Inflammatory macrophage treated with lipopolysaccharide for 4 hours (primary cell): ENCODE measurements around the gene ATP6V1F.

Experiments used
- DNase-seq: peaks from one replicate; pipeline ENCODE4 v3.0.0-alpha.2; 2020

ATP6V1F gene

DNA sequence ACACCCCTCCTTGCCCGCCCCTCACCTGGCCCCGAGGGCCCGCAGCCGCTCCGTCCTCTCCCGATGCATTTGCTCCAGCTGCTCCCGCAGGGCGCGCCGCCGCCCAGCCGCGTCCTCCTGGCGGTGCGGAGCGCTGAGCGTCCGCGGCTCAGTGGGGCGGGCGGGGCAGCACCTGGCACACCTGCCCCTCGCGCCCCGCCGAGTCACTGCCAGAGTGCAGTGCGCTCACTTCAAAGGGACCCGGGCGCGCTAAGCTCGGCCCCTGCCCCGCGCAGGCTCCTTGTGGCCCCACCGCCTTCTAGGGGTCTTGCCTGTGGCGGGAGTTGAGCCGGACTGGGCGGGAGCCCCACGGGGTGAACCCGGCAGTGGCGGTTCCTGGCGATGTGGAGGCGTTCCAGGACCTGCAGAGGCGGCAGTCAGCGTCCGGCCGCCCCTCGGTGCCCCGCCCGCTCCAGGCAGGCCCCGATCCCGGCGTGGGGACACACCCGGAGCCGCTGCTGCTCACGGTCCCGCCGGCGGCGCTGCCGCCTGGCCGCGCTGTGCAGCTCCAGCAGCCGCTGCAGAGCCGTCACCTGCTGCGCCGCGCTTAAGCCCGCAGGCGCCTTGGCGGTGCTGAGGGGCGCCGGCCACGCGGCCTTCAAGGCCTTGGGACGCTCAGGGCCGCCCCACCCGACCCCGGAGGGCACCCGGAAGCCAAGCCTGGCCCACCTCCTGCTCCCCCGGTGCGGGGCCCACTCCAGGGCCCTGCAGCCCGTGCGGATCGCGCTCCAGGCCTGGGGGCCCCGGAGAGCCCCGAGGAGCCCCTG lies 6.7 kb downstream of the ATP6V1F start:
- peak; percentile 27 for DNase-seq

DNA sequence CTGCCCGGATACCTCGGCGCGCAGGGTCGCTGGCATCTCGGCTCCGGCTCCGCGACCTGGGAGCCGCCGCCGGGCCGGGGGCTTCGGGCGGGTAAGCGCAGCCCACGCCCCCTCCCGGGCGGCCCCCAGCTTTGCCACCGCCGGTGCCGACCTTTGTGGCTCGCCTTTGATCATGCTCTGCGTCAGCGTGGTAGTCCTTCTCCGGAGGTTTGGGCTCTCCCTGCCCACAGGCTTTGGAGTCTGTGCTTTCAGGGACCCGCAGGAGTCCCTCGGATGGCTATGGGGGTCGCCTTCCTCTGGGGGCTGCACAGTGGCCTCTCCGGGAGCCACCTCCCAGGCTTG lies 7.3 kb downstream of the ATP6V1F start:
- DNase-seq, result no peak

DNA sequence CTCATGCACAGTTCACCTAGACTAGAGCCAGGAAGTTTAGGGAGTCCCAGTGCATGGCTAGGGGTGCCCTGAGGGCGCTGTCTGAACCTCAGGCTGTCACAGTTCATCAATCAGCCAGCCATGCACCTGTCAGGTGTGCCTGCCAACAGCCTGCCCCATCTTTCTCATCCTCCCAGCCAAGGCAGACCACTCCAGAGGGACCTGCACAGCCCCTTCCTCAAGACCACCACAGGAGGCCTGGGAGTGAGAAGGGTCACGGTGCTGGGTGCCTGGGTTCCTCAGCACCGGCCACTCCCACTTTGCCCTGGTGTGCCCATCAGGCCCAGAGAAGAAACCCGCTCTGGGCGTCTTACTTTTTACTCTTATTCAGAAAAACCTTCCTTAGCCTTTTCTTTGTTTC lies 8.4 kb downstream of the ATP6V1F start:
- no peak for DNase-seq

DNA sequence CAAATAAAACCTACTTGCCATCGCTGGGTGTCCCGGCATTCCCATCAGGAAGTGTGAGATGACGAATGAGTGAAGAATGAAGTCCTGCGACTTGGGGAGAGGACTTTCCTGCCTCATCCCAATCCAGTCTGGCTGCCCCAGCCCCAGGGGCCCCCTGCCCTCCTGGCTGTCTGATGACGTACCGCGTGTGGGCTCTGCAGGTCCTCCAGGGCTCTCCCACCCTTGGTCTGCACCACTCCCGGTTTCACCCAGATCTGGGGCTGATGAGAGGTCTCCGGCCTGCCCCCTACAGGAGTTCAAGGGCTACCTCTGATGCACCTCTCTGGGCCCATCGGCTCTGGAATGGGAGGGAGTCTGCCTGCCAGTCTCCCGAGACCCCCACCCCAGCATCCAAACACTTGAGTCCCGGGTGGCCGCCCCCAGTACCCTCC lies 9.8 kb downstream of the ATP6V1F start:
- DNase-seq, result no peak

DNA sequence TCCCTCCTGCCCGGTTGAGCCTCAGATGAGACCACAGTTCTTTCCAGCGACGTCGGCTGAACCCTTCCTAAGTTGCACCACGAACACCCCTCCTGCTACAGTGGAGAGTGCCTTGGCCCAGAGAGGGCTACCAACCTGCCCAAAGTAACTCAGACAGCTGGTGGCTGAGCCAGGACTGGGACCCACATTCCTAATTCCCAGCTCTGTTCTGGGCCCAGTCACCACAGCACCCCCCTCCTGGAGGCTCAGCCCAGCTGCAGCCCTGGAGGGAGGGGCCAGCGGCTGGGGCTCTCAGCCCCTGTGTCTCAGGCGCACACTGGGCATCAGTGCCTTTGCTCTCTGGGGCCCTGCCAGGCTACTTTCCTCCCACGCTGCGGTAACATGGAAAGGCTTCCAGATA lies 10.6 kb downstream of the ATP6V1F start:
- DNase-seq, result no peak

DNA sequence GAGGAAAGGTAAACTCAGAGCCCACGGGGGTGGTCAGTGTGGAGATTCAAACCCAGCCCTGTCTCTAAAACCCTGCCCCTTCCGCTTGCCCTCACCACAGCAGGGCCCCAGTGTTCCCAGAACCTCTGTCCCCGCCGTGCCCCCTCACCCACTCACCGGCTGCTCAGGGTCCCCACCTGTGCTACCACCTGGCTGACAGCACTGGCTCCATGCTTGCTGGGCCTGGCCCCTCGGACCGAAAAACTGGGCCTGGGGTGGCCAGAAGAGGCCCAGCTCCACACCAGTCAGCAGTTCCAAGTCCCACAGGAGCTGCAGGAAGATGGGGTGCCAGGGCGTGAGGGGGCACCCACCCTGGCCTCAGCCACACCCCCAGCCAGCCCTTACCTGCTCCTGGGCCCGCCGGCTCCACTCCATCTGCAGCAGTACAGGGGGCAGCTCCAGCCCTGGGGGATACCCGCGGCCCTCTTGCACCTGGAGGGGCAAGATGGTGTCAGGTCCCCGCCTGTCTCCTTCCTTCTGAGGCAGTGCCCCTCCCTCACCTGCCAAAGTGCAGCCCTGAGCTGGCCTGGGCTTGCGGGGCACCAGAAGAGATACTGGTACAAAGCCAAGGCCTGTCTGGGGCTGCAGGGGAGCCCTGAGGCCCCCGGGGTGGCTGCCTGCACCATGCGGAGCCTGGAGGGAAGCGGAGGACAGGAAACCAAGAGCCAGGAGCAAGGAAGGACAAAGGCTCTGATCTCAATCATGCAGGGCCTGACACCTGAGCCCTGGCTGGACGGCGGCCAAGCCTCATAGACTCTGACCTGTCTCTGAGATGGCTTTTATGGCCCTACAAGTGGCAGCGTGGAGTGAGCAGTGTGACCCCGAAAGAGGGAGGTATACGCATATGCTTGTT lies 11.7 kb downstream of the ATP6V1F start:
- DNase-seq, result no peak

DNA sequence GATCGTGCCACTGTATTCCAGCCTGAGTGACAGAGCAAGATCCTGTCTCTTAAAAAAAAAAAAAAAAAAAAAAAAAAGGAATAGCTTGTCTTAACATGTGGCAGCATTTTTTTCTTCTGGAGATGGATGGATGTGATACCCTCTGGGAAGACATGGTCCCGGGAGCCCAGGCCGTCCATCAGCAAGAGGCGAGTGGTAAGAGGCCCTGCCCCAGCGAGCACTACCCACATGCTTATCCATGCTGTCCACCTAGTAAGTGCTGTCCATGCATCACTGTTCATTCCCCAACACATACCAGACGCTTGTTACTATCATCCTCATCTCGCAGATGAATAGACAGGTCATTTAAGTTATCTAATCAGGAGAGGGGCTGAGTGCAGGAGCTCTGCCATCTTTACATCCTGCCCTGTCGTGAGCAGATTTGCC lies 12.9 kb downstream of the ATP6V1F start:
- DNase-seq, result no peak

DNA sequence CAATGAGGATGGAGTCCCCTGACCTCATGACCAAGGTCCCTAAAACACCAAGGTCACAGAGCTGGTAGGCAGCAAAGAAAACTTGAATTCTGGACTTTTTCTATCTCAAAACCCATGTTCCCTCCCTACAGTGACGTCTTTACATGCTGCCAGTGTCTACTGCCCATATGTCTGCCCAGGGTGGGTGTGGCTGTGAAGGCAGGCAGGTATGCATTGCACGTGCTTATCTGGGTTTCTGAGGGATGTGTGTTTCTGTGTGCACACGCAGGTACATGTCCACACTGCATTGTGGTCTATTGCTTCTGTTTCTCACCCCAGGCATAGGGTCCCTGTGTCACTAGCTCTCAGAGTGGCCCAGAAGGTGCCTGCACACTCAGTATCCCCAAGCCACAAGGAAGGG lies 13.5 kb downstream of the ATP6V1F start:
- DNase-seq, result no peak

DNA sequence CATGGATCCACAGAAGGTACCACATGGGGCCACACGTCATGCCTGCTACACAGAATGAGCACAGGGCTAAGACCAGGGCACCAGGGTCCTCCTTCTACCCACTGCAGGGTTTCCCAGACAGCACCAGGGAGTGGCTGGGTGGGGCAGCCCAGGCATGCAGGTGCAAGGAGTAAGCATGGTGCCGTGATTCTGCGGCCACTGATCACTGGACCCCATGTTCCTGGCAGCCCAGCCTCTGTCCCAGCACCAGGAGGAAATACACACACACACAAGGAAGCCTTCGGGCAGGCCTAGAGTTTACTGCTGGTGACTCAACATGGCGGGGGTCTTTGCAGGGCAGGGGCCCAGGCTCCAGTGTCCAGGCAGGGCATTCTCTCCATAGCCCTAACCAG lies 13.9 kb downstream of the ATP6V1F start:
- DNase-seq, result no peak

DNA sequence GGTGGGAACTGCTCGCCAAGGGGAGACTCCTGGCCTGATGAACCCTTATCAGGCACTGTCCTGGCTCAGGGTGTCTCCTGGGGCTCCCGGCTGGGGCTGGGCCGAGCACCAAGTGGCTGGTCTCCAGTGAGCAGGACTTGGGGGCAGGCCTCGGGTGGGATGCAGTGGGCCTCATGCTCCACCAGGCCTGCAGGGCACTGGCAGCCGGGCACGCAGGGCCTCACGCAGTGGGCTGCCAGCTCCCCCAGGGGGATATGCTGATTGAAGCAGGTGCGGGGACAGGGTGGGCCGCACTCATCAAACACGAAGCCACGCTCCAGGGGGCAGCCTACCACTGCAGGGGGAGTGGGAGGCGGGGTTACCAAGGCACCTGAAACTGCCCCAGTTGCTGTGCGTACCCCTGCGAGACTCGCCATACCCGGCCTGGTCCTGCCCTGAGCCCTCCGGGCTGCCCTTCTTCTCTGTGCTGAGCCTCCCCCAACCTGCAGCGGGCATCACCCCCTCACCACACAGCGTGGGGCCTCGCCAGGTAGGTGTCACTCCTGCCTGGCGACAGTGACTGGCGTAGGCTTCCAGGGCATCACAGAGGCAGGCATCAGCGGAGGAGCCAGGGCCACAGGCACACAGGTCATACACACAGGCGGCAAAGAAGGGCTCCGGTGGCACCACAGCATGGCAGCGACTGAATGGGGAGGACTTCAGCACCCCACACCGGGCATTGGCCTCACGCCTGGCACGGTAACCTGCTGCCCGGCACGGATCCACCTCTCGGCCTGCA lies 14.5 kb downstream of the ATP6V1F start:
- DNase-seq, result no peak

DNA sequence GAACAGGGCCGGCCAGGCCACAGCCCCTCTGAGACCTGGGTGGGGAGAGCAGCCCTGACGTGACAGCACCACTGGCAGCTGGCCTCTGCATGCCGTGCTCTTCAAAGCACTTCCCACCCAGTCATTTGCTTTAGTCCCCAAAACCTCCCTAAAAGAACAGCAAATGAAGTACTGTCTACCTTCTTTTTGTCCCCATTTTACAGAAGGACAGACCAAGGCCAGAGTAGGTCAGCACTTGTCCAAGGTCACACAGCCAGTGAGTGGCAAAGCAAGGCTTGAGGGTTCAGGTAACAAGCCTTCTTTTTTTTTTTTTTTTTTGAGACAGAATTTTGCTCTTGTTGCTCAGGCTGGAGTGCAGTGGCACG lies 15.1 kb downstream of the ATP6V1F start:
- no peak for DNase-seq

DNA sequence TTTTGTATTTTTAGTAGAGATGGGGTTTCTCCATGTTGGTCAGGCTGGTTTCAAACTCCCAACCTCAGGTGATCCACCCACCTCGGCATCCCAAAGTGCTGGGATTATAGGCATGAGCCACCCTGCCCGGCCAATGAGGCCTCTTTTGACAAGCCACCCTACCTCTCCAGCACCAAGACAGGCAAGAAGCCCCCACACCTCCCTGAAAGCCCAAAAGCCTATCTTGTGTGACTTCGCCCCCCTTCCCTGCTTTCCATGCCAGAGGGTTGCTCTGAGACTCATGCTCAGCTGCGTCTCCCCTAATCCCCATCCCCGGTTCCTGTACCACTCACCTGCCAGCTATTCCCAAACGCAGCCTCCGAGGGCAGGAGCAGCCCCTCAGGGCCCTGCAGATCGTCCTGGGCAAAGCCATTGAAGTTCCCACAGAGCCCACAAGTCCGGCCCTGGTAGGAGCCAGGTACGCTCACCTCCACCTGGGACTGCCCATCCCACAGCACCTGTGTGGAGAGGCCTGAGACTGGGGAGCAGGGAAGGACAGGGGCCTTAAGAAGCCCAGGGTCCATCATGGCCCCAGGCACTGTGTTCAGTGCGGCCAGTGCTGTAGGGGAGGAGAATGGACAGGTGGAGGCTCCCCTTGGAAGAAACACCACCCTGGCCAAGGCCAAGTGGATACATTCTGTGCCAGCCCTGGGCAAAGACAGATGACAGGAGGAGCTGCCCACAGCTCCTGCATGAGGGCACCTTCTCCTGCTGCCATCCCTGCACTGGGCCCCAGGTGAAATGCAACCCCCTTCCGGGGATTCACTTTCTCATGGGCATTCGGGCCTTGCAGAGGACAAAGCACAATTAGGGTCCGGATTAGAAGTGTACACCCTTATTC lies 15.8 kb downstream of the ATP6V1F start:
- no peak for DNase-seq

DNA sequence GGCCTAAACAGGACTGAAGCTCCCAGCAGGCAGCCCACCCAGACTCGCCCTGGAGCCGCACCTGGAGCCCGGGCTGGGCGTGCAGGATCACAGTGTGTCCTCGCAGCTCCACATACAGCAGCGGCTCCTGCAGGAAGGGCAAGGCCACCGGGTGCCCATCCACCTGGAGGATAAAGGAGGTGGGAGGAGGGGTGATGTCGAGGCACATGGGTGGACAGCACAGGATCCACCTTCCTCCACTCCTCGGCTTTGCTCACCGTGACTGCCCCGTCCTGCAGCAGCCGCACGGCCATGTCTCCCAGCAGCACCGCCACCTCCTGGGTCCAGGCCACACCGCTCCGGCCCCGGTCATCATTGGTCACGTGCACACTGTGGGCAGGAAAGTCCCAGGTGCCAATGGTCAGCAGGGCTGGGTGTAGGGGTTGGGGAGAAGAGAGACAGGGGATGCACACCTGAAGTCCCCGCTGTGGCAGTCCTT lies 16.8 kb downstream of the ATP6V1F start:
- DNase-seq, result no peak

DNA sequence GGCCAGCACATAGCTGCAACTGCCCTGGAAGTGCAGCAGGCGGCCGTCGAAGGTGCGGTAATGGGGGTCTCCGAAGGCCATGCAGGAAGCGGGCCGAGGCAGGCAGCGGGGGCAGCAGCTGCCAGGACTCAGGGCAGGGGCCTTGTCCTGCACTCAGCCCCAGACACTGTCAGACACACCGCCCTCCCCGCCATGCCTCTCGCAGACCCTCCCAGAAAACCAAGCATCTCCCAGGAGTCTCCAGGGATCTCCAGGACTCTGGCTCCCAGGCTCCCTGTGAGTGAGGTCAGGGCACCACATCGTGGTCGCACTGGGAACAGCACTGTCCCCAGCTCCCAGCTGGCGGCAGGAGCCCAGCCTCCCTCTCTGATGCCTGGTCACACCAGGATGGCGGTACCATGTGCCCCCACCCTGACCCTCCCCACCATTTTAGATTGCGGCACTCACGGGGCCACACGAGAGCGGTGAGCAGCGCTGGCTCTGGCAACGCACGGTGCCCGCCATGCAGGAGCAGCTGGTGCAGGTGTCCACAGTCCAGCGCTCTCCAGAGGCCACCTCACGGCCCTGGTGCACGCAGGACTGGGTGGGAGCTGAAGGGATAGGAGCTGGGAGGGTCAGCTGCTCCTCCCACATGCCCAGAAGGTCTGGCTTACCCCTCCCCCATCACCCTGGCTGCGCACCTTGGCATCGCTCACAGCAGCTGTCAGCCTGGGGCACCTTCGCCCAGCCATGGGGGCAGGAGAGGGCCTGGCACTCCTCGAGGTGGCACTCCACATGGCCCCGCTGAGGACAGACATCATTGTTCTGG lies 17.5 kb downstream of the ATP6V1F start:
- peak; percentile 39 for DNase-seq

DNA sequence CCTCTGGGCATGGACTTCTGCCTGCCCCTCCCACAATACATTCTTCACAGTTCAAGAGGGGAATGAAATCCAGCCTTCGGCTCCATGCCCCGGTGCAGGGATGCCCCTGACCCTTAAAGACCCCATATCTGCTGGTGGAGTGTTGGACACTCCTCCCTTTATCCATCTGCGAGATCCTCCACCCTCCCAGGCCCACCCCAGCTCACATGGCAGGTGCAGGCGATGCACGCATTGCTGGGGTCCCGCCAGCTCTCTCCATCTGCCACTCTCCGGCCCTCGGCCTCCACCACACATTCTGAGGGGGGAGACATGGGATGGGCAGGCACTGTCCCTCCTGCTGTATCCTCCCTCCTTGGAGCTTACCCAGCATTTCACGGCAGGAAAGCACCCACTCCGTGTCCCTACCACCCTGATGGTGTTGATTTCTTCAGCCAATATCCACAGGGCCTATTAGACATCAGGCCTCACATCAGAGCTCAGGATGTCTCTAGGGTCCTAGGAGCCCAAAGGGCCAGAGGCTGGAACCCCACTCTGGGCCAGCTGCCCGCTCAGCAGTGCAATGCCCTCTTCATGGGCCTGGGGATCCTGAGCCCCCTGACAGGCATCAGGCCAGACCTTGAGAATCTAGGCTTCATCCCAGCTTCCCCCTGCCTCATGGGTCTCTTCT lies 18.3 kb downstream of the ATP6V1F start:
- no peak for DNase-seq

DNA sequence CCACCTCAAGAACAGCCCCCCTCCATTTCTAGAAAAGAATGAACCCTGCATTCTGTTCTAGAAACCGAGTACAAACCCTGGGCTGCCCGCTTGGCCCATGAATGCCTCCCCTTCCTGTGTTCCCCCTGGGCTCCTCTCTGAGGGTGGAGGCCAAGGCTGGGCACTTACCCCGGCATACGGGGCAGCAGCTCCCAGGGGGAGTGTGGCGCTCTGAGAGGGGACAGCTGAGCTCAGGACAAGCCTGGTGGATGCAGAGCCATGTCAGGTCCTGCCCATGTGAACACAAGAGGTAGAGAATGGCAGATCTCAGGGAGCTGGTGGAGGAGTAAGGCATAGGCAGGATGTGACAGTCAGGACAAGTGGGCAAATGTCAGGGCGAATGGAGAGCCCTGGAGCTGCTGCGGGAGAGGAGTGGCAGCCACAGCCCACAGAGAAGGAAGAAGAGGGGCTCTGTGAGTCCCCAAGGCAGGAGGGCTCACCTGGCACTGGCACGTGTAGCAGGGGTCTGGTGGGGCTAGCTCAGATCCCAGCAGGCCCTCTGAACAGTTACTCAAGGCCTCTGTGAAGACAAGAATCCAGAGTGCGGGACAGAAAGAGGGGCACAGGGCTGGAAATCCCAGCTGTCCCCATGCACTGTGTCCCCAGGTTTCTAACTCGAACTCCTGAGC lies 18.9 kb downstream of the ATP6V1F start:
- no peak for DNase-seq

DNA sequence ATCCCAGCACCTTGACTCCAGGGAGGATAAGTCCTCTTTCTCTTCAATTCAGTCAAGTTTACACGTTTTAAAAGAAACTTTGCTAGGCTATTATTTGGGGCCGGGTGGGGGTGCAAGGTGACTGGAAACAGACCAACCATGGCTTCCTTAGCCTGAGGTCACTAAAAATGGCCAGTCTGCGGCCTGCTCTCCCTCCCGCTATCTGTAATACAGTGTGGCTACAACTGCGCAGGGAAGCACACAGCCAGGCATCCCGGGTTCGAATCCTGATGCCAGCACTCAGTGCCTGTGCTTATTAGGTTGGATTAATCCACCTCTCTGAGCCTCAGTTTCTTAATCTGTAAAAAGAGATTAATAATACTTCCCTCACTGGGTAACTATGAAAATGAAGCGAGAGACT lies 19.5 kb downstream of the ATP6V1F start:
- no peak for DNase-seq

DNA sequence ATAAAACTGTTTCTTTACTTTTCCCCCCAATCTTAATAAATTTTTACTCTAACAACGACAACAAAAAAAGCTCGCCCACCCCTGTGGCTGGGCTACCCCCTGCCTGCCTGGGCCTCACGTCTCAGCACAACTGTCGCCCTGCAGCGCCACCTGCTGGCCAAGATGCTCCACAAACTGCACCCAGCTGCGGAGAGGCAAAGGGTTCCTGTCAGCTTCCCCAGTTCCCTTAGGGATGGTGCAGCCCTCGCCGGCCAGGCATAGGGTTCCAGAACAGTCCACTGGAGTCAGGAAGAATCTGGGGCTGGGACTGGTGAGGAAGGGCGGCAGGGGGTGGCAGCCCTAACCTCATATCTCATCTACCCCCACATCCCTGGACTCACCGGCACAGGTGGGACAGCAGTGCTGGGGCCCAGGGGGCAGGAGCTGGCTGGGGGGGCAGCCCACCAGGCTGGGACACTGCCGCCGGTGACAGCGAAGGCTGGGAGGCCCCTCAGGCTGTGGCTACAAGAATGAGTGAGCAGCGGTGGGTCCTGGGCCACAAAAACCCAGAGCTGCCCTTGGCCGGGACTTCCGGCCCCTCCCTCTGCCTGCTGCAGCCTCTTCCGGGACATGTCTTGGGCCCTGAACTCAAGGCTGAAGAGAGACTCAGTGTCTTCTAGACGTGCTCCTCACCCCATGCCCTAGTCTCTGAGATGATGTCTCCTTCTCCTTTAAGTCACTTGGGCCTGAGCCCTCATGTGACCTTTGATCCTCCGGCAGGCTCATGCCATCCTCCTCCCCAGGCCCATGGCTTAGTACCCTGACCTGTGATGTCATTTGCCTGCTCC lies 21.2 kb downstream of the ATP6V1F start:
- DNase-seq, result peak; percentile 74
